H1 (cell line): ENCODE data around the gene CEP95. TPM values are rescaled to one million over a fixed set of nuclear protein-coding genes. Genes with fewer than 3 reads are reported as not detected.

ENCODE experiments used
- HDAC6 ChIP-seq: IDR thresholded peaks from one replicate; pipeline ENCODE4 v1.7.1; 2012; ENCODE audit warnings: low read depth, mild to moderate bottlenecking, inconsistent platforms, low read length, moderate library complexity
- POLR2AphosphoS5 ChIP-seq: IDR thresholded peaks from 2 replicates; pipeline ENCODE4 v1.6.1; 2011; ENCODE audit warnings: low read depth, low read length
- polyA plus RNA-seq, 7 experiments: library from polyadenylated mRNA; depleted of rRNA in 3 of 7; stranded (reverse) in 5 of 7; unstranded in 2 of 7; fragments of >200 nt in 5 of 7; fragments of 200-250 nt in 2 of 7; gene quantifications; 1 replicate in 5 of 7; 2 replicates in 1 of 7; 4 replicates in 1 of 7; pipeline versions ENCODE4 v1.2.1 to v1.2.3, GENCODE V29; 2011 to 2013; ENCODE audit warnings: missing spikeins in 2 of 7, mixed read lengths in 2 of 7
- total RNA-seq: library from RNA; stranded (reverse); fragmentation: NEBNext Ultra II Directional; extraction: Animal tissue kit (Norgen Biotek cat#: 25700); gene quantifications from 2 replicates; pipeline ENCODE4 v1.2.1, GENCODE V29; 2021

CEP95 gene
- total and polyA plus RNA-seq, 2 of the 8 experiments (the other 6 are each of a cell fraction or from before 2014, with no cell fraction given), result 22.3 to 51.5 TPM

DNA sequence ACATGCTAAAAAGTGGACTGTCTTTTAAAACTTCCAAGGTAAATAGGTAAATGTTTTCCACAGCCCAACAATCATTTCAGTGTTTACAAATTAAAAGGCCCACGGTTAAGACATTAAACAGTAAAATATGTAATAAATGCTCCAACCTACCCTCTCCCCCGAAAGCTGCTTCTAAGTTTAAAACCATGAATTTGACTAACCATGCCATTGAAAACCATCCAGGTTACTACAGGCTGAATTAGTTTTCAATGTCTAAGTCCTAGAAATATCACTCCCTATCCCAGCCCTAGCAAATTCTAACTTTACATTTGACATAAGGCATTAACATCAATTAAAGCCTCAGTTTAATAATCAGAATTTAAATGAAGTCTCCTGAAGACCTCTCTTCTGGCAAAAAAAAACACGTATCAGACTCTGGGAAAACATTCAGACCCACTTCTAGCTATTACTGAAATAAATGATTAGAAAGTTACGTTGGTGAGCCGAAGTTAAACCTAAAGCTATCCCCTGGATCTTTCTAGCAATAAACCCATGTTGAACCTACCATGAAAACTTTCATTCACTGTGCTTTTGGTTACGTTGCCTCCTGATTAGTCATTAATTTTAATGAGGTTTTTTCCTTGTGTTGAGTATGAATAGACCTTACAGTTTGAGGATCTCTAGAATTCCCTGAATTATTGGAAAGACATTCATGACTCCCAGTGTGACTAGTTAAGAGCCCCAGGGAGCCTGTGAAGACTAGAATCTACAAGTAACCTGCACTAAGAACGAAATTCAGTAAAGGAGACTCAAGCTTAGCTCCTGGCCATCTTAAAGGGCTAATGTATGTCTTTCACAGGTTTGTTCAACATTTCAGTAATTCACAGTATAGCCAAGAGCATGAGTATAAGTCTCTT, 8.2 kb upstream of the CEP95 start (continued):
- peak; percentile 89 for TF ChIP-seq POLR2AphosphoS5
- TF ChIP-seq HDAC6, result no peak
